H9 (cell line): ENCODE measurements around the gene TBC1D1. TPM values are rescaled to one million over a fixed set of nuclear protein-coding genes. Genes with fewer than 3 reads are reported as not detected.
A peak's percentile ranks its signal among the peaks of the same experiment; 100 is the strongest.

Experiments
- DNase-seq: peaks from one replicate; pipeline ENCODE4 v3.0.0-alpha.2; 2017
- H2AFZ ChIP-seq: one replicate; pipeline ENCODE4 v1.6.1; 2013; ENCODE audit warnings: mild to moderate bottlenecking, low read length, control low read depth, moderate library complexity
- H2AK5ac ChIP-seq: 2 replicates; pipeline ENCODE4 v1.6.1; 2013; ENCODE audit warnings: low read length, control low read depth, mixed read lengths; ENCODE audit not compliant: insufficient read length
- H2BK120ac ChIP-seq: one replicate; pipeline ENCODE4 v1.6.1; 2013; ENCODE audit warnings: low read depth, mild to moderate bottlenecking, low read length, control low read depth, inconsistent platforms; ENCODE audit not compliant: poor library complexity, severe bottlenecking
- H2BK12ac ChIP-seq: 2 replicates; pipeline ENCODE4 v1.6.1; 2013; ENCODE audit warnings: low read length, control low read depth, mixed read lengths, low read depth; ENCODE audit not compliant: insufficient read length
- H2BK15ac ChIP-seq: 2 replicates; pipeline ENCODE4 v1.6.1; 2013; ENCODE audit warnings: low read depth, low read length, control low read depth
- H2BK20ac ChIP-seq: one replicate; pipeline ENCODE4 v1.6.1; 2013; ENCODE audit warnings: low read depth, mild to moderate bottlenecking, low read length, control low read depth, inconsistent platforms; ENCODE audit not compliant: poor library complexity, severe bottlenecking
- H2BK5ac ChIP-seq: 2 replicates; pipeline ENCODE4 v1.6.1; 2013; ENCODE audit warnings: low read length, control low read depth, mixed read lengths; ENCODE audit not compliant: insufficient read length
- H3K14ac ChIP-seq: 2 replicates; pipeline ENCODE4 v1.6.1; 2013; ENCODE audit warnings: low read length, control low read depth; ENCODE audit not compliant: insufficient read depth
- H3K18ac ChIP-seq: 2 replicates; pipeline ENCODE4 v1.6.1; 2013; ENCODE audit warnings: low read depth, mild to moderate bottlenecking, mixed read lengths, low read length, control low read depth; ENCODE audit not compliant: insufficient read length
- H3K23ac ChIP-seq: 2 replicates; pipeline ENCODE4 v1.6.1; 2013; ENCODE audit warnings: low read length, control low read depth, mixed read lengths, low read depth; ENCODE audit not compliant: insufficient read length
- H3K23me2 ChIP-seq: 2 replicates; pipeline ENCODE4 v1.6.1; 2013; ENCODE audit warnings: low read depth, mild to moderate bottlenecking, mixed read lengths, low read length, control low read depth; ENCODE audit not compliant: insufficient read length, poor library complexity, severe bottlenecking
- H3K27ac ChIP-seq: 2 replicates; pipeline ENCODE4 v1.5.1; 2013; ENCODE audit warnings: low read length, control low read depth, mixed read lengths, low read depth; ENCODE audit not compliant: insufficient read length
- H3K27me3 ChIP-seq: 2 replicates; pipeline ENCODE4 v1.6.1; 2013; ENCODE audit warnings: low read length, control low read depth, inconsistent platforms; ENCODE audit not compliant: insufficient read depth
- H3K4ac ChIP-seq: 2 replicates; pipeline ENCODE4 v1.6.1; 2013; ENCODE audit warnings: low read depth, mild to moderate bottlenecking, control low read depth, inconsistent platforms, low read length, moderate library complexity
- H3K4me1 ChIP-seq: 2 replicates; pipeline ENCODE4 v1.6.1; 2013; ENCODE audit warnings: low read length, control low read depth, inconsistent platforms; ENCODE audit not compliant: insufficient read depth
- H3K4me2 ChIP-seq: 2 replicates; pipeline ENCODE4 v1.6.1; 2013; ENCODE audit warnings: low read length, control low read depth, mixed read lengths; ENCODE audit not compliant: insufficient read length, insufficient read depth
- H3K56ac ChIP-seq: 2 replicates; pipeline ENCODE4 v1.6.1; 2013; ENCODE audit warnings: low read depth, mild to moderate bottlenecking, mixed read lengths, low read length, control low read depth; ENCODE audit not compliant: insufficient read length
- H3K79me1 ChIP-seq: 2 replicates; pipeline ENCODE4 v1.6.1; 2013; ENCODE audit warnings: low read depth, mild to moderate bottlenecking, moderate library complexity, low read length, control low read depth, inconsistent platforms; ENCODE audit not compliant: insufficient read depth, poor library complexity, severe bottlenecking
- H3K79me2 ChIP-seq: 2 replicates; pipeline ENCODE4 v1.6.1; 2013; ENCODE audit warnings: low read length, control low read depth, inconsistent platforms; ENCODE audit not compliant: insufficient read depth
- H3K9ac ChIP-seq: 2 replicates; pipeline ENCODE4 v1.6.1; 2013; ENCODE audit warnings: low read length, control low read depth, mixed read lengths; ENCODE audit not compliant: insufficient read length; ENCODE audit errors: extremely low read depth
- H3K9me3 ChIP-seq: one replicate; pipeline ENCODE4 v1.6.1; 2013; ENCODE audit warnings: low read depth, low read length, inconsistent platforms; ENCODE audit not compliant: control insufficient read depth
- H3T11ph ChIP-seq: one replicate; pipeline ENCODE4 v1.6.1; 2013; ENCODE audit warnings: mild to moderate bottlenecking, low read length, control low read depth, inconsistent platforms
- H4K20me1 ChIP-seq: one replicate; pipeline ENCODE4 v1.6.1; 2013; ENCODE audit not compliant: control insufficient read depth, insufficient read length, insufficient read depth
- H4K5ac ChIP-seq: 2 replicates; pipeline ENCODE4 v1.6.1; 2013; ENCODE audit warnings: low read depth, mild to moderate bottlenecking, mixed read lengths, low read length, control low read depth; ENCODE audit not compliant: insufficient read length
- H4K8ac ChIP-seq: replicated peaks from 2 replicates; pipeline ENCODE4 v1.6.1; 2013; ENCODE audit warnings: low read length, control low read depth, mixed read lengths, low read depth; ENCODE audit not compliant: insufficient read length
- H4K91ac ChIP-seq: 2 replicates; pipeline ENCODE4 v1.6.1; 2013; ENCODE audit warnings: low read depth, mild to moderate bottlenecking, moderate library complexity, mixed read lengths, low read length, control low read depth; ENCODE audit not compliant: insufficient read length
- H3K27ac Mint-ChIP-seq, 3 experiments: 2 replicates in 2 of 3; 3 replicates in 1 of 3; pipeline ENCODE4 v1.8.0; 2020 to 2021; ENCODE audit warnings: mixed read lengths in 3 of 3, mild to moderate bottlenecking in 1 of 3, moderate library complexity in 1 of 3
- H3K27me3 Mint-ChIP-seq: 2 replicates; pipeline ENCODE4 v1.8.0; 2021; ENCODE audit warnings: low read depth, mild to moderate bottlenecking, moderate library complexity, mixed read lengths
- H3K36me3 Mint-ChIP-seq, 3 experiments: 2 replicates in 2 of 3; 3 replicates in 1 of 3; pipeline ENCODE4 v1.8.0; 2020 to 2021; ENCODE audit warnings: low read depth in 3 of 3, mixed read lengths in 3 of 3; ENCODE audit not compliant: insufficient read depth in 1 of 3
- H3K4me1 Mint-ChIP-seq, 2 experiments: 2 replicates each; pipeline ENCODE4 v1.8.0; 2020; ENCODE audit warnings: mixed read lengths in 2 of 2
- H3K4me3 Mint-ChIP-seq, 2 experiments: 2 replicates in 1 of 2; 3 replicates in 1 of 2; pipeline ENCODE4 v1.8.0; 2020 to 2021; ENCODE audit warnings: mild to moderate bottlenecking in 2 of 2, mixed read lengths in 2 of 2, moderate library complexity in 1 of 2
- H3K9me3 Mint-ChIP-seq, 2 experiments: 2 replicates in 1 of 2; 3 replicates in 1 of 2; pipeline ENCODE4 v1.8.0; 2020; ENCODE audit warnings: mild to moderate bottlenecking in 2 of 2, mixed read lengths in 2 of 2, moderate library complexity in 1 of 2
- WGBS: extraction: QIAGEN DNeasy Blood & Tissue Kit; methylation state at CpG from one replicate; pipeline ENCODE4 v1.1.7; 2013; ENCODE audit warnings: missing lambda C conversion rate, low lambda C conversion rate, mixed read lengths; ENCODE audit not compliant: insufficient read length; ENCODE audit errors: extremely low coverage; 5-methylcytosine and 5-hydroxymethylcytosine counted together
- total RNA-seq: library from RNA; stranded (reverse); gene quantifications from 2 replicates; pipeline ENCODE4 v1.2.1, GENCODE V29; 2021
- TF ChIP-seq, protein P1 (sequence below): fragments of 200-600 bp; sonication (generic); conservative IDR thresholded peaks from 3 replicates; pipeline ENCODE4 v1.8.0; 2021; ENCODE audit warnings: antibody characterized with exemption, mild to moderate bottlenecking

The TBC1D1 gene
- total RNA-seq, 1 experiment from 2014 or later = 109 TPM

DNA sequence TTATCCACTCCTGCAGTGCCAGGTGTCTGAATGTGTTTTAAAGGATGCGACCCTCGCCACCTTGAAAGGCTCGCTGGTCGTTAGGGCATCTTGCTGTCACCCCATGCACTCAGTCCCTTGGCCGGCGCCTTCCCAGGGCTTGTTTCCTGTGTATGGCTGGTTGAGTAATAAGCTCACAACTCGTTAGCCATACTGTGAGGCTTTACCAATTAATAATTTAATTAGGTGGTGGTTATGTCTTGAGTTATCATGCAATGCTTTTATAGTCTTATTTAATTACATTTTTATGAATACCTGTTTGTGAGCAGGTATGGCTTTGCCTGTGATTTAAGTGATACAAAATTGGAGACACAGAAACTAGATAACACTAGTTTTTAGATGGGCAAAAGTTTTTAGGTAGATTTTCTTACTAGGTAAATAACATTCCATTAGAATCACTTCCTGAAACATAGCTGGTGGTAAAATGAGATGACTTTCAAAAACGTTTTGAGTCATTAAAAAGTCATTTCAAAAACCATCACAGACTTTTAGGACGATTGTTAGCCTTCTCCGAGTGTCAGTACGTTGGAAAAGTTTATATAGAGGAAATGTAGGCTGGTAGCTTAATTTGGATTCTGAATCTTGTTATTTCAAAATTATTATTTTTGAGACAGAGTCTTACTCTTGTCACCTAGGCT lies 87.5 kb downstream of the TBC1D1 start:
- no peak overlapping the region for H2BK120ac ChIP-seq
- peaks cover 17% of the 10 kb centered on the region for H3K4me1 ChIP-seq
- Mint-ChIP-seq H3K9me3 (peaks cover 7 to 8% of the 10 kb centered on the region in 2 experiments; a peak in 2 of 5 replicates), H3K4me1 (peaks cover 42 to 50% of the 10 kb centered on the region in 2 experiments), H3K27ac (peak overlapping the region in 1 of 3 experiments; percentile 77; a peak in 1 of 7 replicates), H3K4me3 (peak overlapping the region; percentile 73 to 82), H3K36me3 (peaks cover 0 to 6% (median 0%) of the 10 kb centered on the region in 3 experiments; a peak in 3 of 7 replicates), H3K27me3 (no peaks in the 10 kb centered on the region)
- peaks cover 6% of the 10 kb centered on the region for H3K23me2 ChIP-seq
- no peak overlapping the region for H2BK5ac ChIP-seq
- no peak overlapping the region for H4K91ac ChIP-seq
- H2BK20ac ChIP-seq = no peak overlapping the region
- peaks cover 3% of the 10 kb centered on the region; the same call in 1 of the 2 replicates for H3K79me2 ChIP-seq
- H3K79me1 ChIP-seq = no peaks in the 10 kb centered on the region
- no peak overlapping the region for H3K27ac ChIP-seq
- H3T11ph ChIP-seq = no peak overlapping the region
- H3K18ac ChIP-seq = no peak overlapping the region
- H3K27me3 ChIP-seq = no peaks in the 10 kb centered on the region
- no peak overlapping the region for H3K4ac ChIP-seq
- H2AFZ ChIP-seq = no peak overlapping the region
- no peak overlapping the region for H2BK15ac ChIP-seq
- no peak overlapping the region for H3K56ac ChIP-seq
- peak overlapping the region; percentile 63 for H3K4me2 ChIP-seq
- H3K9ac ChIP-seq = peak overlapping the region; percentile 52
- TF ChIP-seq, protein P1, sequence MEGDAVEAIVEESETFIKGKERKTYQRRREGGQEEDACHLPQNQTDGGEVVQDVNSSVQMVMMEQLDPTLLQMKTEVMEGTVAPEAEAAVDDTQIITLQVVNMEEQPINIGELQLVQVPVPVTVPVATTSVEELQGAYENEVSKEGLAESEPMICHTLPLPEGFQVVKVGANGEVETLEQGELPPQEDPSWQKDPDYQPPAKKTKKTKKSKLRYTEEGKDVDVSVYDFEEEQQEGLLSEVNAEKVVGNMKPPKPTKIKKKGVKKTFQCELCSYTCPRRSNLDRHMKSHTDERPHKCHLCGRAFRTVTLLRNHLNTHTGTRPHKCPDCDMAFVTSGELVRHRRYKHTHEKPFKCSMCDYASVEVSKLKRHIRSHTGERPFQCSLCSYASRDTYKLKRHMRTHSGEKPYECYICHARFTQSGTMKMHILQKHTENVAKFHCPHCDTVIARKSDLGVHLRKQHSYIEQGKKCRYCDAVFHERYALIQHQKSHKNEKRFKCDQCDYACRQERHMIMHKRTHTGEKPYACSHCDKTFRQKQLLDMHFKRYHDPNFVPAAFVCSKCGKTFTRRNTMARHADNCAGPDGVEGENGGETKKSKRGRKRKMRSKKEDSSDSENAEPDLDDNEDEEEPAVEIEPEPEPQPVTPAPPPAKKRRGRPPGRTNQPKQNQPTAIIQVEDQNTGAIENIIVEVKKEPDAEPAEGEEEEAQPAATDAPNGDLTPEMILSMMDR = no peak
- H4K8ac ChIP-seq = no peak overlapping the region
- H2BK12ac ChIP-seq = no peak overlapping the region
- no peak overlapping the region for H4K5ac ChIP-seq
- WGBS = no CpG with 5 or more reads among the region's 11 CpGs
- no peaks in the 10 kb centered on the region for H4K20me1 ChIP-seq
- H3K23ac ChIP-seq = no peak overlapping the region
- H3K14ac ChIP-seq = no peak overlapping the region
- no peaks in the 10 kb centered on the region for H3K9me3 ChIP-seq
- H2AK5ac ChIP-seq = no peak overlapping the region
- no peak for DNase-seq
